Activated CD8-positive, alpha-beta memory T cell treated with anti-CD3 and anti-CD28 coated beads for 1 hour (primary cell): ENCODE results near the gene PECR.

Experiments used
- DNase-seq, 2 donors: peaks; one replicate each; pipeline ENCODE4 v3.0.0-alpha.2; 2020; ENCODE audit warnings: low read depth in 1 of 2; ENCODE audit errors: extremely low read depth in 1 of 2

PECR gene

DNA sequence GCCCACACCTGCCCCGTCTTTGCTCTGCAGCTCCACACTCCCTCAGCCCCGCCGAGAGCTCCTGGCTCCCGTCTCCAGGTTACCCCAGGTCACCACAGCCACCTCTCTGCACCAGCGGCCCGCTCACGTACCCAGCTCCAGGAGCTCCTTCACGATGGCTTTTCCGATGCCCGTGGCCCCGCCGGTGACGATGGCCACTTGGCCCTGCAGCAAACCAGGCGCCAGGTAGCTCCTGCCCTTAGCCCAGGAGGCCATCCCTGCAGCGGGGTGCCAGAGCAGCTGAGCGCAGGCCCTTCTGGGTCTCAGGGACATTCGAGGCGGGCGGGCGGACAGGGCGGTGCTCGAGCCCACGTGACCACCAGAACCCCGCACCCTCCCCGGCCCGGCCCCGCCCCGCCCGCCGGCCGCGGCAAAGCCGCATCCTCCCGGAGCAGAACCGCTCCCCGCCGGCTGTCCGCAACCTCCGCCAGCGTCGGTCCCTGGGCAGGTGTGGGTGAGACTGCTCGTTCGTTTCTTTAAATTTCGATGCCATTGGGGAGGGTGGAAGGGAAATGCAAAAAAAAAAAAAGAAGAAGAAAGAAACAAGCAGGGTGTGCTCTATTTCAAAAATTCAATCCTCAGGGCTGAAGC is at the start of gene PECR, which contains the start of gene TMEM169:
Gene PECR, minus strand, starts transcription at position 323 of the 630 bp plus-strand sequence. Its CDS starts 68 bp downstream, at position 255.
Gene TMEM169, plus strand, starts transcription at position 433 of the 630 bp plus-strand sequence. CDS start 14,045 bp downstream, outside the sequence.
- DNase-seq, result peak; percentile 17 to 65

DNA sequence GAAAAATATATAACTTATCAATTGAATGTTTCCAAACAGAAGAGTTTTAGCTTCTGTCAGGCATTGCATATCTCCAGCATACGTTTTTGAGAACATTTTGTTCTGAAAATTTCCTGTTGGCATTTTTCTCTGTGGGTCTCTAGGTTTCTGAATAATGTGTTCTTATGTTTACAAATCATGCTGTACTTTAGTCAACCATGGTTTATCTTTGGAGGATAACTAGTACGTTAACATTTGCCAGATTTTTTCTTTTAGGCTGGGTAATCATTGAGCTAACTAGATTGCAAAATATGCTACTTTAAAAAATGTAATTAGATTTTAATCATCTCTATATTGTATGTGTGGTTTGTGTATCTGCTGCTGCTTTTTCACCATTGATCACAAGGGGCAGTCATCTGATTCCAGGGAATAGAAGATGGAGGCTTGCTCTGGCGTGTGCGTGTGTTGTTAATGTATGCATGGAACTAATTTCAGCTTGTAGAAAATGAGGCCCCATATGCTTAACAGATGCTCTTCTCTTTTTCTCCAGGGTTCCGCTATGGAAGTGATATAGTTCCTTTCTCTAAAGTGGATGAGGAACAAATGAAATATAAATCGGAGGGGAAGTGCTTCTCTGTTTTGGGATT is 48.9 kb upstream of the PECR start:
- no peak for DNase-seq

GRCh38 chr2:216126943-216127342 is 45.3 kb upstream of the PECR start:
- DNase-seq, result no peak

GRCh38 chr2:216121255-216121654 is 39.6 kb upstream of the PECR start:
- DNase-seq, result no peak

- no peak for DNase-seq
These were observed 38.4 kb upstream of the PECR start for GRCh38 chr2:216119986-216120385.

GRCh38 chr2:216119146-216119545 is 37.5 kb upstream of the PECR start:
- no peak for DNase-seq

- DNase-seq, result no peak
These were observed 36.9 kb upstream of the PECR start for GRCh38 chr2:216118474-216118873.

- DNase-seq, result no peak
These were observed 36.1 kb upstream of the PECR start for GRCh38 chr2:216117561-216118340.

DNA sequence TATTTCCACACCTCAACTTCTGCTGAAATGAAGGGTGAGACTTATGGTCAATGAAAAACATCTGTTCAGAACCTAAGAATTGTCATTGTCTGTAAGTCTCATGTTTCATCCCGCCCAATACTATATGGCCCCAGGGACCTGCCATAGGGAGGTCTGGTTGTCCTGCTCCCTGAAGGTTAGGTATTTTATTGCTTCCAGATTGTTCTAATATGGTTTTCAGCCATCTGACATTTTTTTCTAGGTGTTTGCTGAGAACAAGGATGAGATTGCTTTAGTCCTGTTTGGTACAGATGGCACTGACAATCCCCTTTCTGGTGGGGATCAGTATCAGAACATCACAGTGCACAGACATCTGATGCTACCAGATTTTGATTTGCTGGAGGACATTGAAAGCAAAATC is 34.8 kb upstream of the PECR start:
- no peak for DNase-seq

DNA sequence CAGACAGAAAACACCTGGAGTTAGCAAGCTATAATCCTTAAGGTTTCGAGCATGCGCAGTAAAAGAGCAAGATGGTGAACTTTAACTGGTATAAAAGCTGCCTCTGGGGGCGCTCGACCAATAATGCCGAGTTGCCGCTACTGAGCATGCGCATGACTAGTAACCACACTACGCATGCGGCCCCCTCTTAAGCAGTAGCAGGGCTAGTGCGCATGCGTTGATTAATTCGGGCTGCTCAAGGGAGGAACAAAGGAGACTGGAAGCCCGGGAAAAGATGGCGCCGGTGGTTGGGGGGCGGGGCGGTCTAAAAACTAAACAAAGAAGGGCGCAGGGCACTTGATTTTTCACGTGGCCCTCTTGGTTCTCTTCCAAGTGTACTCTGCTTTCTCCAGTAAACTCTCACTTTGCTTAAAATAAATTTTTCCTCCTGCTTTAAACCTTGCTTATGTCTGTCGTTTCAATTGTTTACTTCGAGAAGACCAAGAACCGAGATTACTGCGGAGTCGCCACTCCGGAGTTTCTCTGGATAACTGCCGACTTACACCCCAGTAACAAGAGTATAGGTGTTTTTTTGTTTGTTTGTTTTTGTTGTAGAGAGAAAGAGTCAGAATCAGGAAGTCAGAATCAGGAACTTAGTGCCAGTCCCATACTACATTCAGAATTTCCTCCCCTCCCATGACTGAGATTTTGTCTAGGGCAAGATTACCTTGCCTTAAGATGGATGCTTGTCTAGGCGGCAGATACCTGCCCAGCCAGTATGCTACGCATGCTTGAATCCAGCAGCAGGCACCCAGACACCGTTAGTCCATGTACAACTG is 33.3 kb upstream of the PECR start:
- peak; percentile 92 to 98 for DNase-seq

DNA sequence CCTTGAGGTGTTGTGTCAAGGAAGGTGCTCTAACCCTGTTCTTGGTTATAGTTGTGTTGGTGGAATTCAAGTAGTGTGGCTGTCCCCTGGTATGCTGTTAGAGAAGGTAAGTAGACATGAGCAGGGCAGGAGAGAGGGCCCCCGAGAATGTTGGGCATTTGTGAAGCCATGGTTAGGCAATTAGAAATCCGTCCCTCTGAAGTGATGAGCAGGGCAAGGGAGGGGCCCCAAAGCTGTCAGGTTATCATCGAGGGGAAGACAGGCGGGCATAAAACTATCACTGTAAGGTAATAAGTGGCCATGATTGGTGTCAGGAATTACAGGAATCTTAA is 32.7 kb upstream of the PECR start:
- no peak for DNase-seq

DNA sequence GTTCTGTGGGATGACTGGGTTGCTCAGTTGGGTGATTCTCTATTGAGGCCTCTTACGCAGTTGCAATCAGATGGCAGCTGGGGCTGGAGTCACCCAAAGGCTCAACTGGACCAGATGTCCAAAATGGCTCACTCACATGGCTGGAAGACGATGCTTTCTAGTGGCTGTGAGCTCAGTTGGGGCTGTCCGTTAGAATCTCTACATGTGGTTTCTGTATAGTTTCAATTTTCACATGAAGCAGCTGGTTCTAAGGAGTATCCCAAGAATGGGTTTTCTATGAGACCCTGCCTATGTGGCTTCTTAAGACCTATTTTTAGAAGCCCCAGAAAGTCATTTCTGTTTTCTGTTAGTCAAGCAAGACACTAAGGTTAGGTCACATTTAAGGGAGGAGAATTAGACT is 32.0 kb upstream of the PECR start:
- DNase-seq, result no peak

DNA sequence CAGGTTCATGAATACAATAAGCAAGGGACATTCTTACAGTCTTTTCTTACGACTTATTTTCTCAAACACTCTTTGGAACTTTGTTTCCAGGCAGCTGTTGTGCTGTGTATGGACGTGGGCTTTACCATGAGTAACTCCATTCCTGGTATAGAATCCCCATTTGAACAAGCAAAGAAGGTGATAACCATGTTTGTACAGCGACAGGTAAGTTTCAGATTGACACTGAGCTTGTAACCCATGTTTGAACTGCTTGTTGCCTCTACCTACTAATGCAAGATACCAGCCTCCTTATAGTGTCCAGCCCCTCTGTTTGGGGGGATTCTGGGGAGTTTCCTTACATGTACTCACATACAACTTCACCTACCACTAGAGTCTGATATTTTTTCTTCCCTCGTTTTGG is 31.3 kb upstream of the PECR start:
- DNase-seq, result no peak

GRCh38 chr2:216111122-216111521 is 29.5 kb upstream of the PECR start:
- no peak for DNase-seq

- no peak for DNase-seq
These were observed 29.0 kb upstream of the PECR start for GRCh38 chr2:216110620-216111019.

- DNase-seq, result no peak
These were observed 28.5 kb upstream of the PECR start for GRCh38 chr2:216109962-216110614.

DNA sequence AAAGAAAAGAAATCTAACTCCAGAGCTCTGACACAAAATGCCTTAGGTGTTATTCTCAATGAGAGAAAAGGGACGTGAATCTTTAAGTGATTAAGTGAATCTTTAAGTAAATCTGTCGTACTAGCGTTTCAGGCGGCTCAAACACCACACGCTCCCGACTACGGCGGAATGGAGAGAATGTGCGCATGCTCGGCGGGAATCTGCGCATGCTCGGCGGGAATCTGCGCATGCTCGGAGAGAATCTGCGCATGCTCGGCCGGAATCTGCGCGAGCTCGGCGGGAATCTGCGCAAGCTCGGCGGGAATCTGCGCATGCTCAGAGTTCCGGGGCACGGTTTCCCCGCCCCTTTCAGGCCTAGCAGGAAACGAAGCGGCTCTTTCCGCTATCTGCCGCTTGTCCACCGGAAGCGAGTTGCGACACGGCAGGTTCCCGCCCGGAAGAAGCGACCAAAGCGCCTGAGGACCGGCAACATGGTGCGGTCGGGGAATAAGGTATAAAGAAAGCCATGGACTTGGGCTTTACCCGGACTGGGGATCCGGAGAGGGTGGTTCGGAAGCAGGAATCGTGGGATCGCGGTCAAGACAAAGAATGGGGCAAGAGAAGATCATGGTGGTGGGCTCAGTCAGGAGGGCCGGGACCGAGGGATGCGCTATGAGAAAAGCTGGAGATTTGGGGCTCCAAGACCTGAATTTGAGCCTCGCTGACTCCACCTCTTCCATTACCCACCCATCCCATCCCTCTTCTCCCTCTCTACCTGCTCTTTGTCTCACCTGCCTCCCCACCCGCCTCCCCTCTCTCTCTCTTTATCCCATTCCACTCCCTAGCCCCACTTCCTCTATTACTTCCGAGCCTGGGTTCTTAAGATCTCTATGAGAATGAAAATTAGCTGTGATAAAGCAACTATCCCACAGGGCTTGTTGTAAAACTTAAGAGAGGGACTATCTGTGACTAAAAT is 27.6 kb upstream of the PECR start, which contains the start of gene XRCC5:
Gene XRCC5, plus strand, starts transcription at position 382 of the 955 bp plus-strand sequence. Its CDS starts 89 bp downstream, at position 471.
- DNase-seq, result peak; percentile 95 to 96

DNA sequence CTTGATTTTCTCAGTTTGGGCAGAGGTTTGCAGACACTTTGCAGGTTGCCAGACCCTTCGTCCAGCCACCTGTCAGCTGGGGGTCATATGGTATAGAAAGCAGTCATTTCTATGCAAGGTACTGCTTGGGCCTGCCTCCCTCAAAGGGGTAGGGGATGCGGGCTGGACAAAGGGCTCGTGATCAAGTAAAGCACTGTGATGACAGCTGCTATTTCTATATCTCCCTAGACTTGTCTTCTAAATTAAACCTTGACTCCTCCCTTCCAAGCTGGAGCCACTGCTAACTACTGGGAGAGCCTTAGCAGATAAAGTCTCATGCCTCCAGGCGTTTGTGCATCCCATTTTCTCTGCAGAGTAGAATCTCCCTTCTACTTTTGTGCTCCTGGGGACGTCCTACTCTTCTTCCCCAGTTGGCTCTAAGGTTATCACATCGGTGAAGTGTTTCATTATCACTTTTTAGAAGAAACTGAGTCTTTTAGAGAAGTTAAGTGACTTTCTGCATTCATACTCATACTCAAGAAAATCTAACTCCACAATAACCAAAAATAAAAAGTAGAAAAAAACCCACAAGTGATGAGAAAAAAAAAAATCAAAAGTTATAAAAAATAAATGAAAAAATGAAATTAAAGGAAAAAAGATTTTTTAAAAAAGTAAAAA is 26.8 kb upstream of the PECR start:
- DNase-seq, result no peak

- DNase-seq, result no peak
These were observed 26.2 kb upstream of the PECR start for GRCh38 chr2:216107760-216108159.
